Measurements from ENCODE around the gene STKLD1. TPM values are rescaled to one million over a fixed set of nuclear protein-coding genes. Genes with fewer than 3 reads are reported as not detected.

Gene STKLD1
- total RNA-seq, 4 donors from 2014 or later = 0.94 TPM; not detected in 3

DNA sequence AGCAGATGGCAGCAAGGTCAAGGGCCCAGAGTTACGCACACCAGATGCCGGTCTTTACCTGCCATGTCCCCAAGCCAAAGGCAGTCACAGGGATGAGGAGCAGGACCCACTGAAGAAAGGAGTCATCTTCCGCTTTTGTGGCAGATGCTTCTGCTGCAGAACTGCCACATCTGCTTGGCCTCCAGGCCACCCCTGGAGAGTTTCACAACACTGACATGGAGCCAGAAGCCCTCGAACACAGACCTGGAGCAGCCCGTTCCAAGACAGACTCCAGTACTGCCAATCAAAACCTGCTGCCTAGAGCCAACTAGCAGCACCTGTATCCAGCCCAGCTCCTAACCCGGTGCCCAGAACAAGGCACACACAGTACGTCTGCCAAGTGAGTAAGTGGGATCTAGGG, 21.4 kb upstream of the STKLD1 start:
- no peak overlapping the region for H3K27ac ChIP-seq
- no peaks in the 10 kb centered on the region for H3K27me3 ChIP-seq
- peaks cover 0 to 49% (median 3%) of the 10 kb centered on the region in 3 donors for H3K36me3 ChIP-seq
- TF ChIP-seq CTCF (IDR thresholded peaks at IDR 0.05) = no peak
- TF ChIP-seq POLR2A (IDR thresholded peaks at IDR 0.05) = no peak
- H3K4me1 ChIP-seq = peaks cover 0 to 34% (median 10%) of the 10 kb centered on the region in 4 donors
- H3K9me3 ChIP-seq = no peaks in the 10 kb centered on the region
- no peak for DNase-seq
- H3K4me3 ChIP-seq = no peak overlapping the region

- TF ChIP-seq POLR2A (IDR thresholded peaks at IDR 0.05) = no peak
- no peak for TF ChIP-seq CTCF (IDR thresholded peaks at IDR 0.05)
- Histone ChIP-seq H3K4me1 (peaks cover 0 to 41% (median 10%) of the 10 kb centered on the region in 4 donors), H3K9me3 (no peaks in the 10 kb centered on the region), H3K36me3 (peaks cover 0 to 48% (median 0%) of the 10 kb centered on the region in 3 donors), H3K27ac (peak overlapping the region; percentile 72 to 88 (median 80)), H3K4me3 (peak overlapping the region; percentile 70 to 91 (median 84)), H3K27me3 (no peaks in the 10 kb centered on the region)
- DNase-seq = peak in 1 of 3 donors; percentile 62
These were observed 20.2 kb upstream of the STKLD1 start for GRCh38 chr9:133355881-133356357.

DNA sequence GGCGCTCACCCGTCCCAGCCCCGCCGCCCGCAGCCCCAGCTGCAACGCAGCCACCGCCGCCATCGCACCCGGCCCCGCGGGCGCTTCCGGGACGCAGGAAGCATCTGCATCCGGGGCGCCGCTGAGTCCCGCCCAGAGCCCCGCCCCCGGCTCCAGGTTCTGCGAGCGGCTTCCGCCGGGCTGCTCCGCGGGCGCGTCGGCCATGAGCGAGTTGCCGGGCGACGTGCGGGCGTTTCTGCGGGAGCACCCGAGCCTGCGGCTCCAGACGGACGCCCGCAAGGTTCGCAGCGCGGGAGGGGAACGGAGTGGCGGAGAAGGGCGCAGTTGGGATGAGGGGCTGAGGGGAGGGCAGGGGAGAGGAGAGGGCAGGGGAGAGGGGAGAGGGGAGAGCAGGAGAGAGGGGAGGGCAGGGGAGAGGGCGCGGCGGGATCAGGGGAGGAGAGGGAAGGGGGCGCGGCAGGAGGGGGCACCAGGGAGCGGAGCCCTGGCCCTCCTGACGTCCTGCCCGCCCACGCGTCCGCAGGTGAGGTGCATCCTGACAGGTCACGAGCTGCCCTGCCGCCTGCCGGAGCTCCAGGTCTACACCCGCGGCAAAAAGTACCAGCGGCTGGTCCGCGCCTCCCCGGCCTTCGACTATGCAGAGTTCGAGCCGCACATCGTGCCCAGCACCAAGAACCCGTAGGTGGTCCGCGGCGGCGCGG, 19.6 kb upstream of the STKLD1 start, which contains the start of the genes SURF1 and SURF2:
TSS of gene SURF1 (minus strand) at position 97 of the 701 bp plus-strand sequence. CDS start at position 63, 34 bp downstream.
TSS of gene SURF2 (plus strand) at position 160 of the 701 bp plus-strand sequence. CDS start at position 203, 43 bp downstream.
- Histone ChIP-seq H3K27me3 (no peaks in the 10 kb centered on the region), H3K4me1 (peaks cover 0 to 44% (median 10%) of the 10 kb centered on the region in 4 donors), H3K9me3 (no peaks in the 10 kb centered on the region), H3K27ac (peak within 1 kb of the TSS; percentile 72 to 88 (median 80)), H3K4me3 (peak within 1 kb of the TSS; percentile 70 to 91 (median 84)), H3K36me3 (peaks cover 0 to 47% (median 0%) of the 10 kb centered on the region in 3 donors)
- peak in 4 of 6 experiments; percentile 16 to 40 (median 32) for TF ChIP-seq CTCF (IDR thresholded peaks at IDR 0.05)
- peak; percentile 44 to 59 for TF ChIP-seq POLR2A (IDR thresholded peaks at IDR 0.05)
- DNase-seq = peak; percentile 91 to 96 (median 95)

DNA sequence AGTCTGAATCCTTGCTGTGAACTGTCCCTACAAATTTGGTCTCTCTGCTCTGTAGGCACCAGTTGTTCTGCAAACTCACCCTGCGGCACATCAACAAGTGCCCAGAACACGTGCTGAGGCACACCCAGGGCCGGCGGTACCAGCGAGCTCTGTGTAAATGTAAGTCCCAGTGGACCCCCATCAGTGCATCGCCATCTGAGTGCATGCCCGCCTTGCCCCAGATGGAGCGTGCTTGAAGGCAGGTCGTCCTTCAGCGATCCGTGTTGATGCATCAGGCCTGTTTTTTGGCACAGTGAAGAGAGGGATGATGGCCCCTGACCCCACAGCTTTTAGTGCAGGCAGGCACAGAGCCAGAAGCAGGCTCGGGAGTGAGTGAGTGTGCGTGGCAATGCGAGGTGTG, 18.5 kb upstream of the STKLD1 start:
- H3K9me3 ChIP-seq = no peaks in the 10 kb centered on the region
- H3K36me3 ChIP-seq = peaks cover 0 to 47% (median 0%) of the 10 kb centered on the region in 3 donors
- H3K4me3 ChIP-seq = no peak overlapping the region
- no peaks in the 10 kb centered on the region for H3K27me3 ChIP-seq
- no peak overlapping the region for H3K27ac ChIP-seq
- TF ChIP-seq POLR2A (IDR thresholded peaks at IDR 0.05) (no peak), CTCF (IDR thresholded peaks at IDR 0.05) (no peak)
- H3K4me1 ChIP-seq = peaks cover 0 to 44% (median 10%) of the 10 kb centered on the region in 4 donors
- no peak for DNase-seq

GRCh38 chr9:133359399-133360175, 16.6 kb upstream of the STKLD1 start:
- H3K36me3 ChIP-seq = peaks cover 0 to 52% (median 0%) of the 10 kb centered on the region in 3 donors
- peak in 1 of 3 donors; percentile 52 for DNase-seq
- H3K27me3 ChIP-seq = no peaks in the 10 kb centered on the region
- no peaks in the 10 kb centered on the region for H3K9me3 ChIP-seq
- H3K4me1 ChIP-seq = peaks cover 0 to 44% (median 10%) of the 10 kb centered on the region in 4 donors
- TF ChIP-seq CTCF (IDR thresholded peaks at IDR 0.05) = peak in 3 of 6 experiments; percentile 30 to 34 (median 31)
- TF ChIP-seq POLR2A (IDR thresholded peaks at IDR 0.05) = no peak
- H3K27ac ChIP-seq = peak overlapping the region in 2 of 4 donors; percentile 3 to 11
- H3K4me3 ChIP-seq = no peak overlapping the region
